Measurements from ENCODE around the gene TFDP2.
"Not testable (repeated sequence)": the region's sequence is repeated elsewhere in the genome, so short reads cannot be mapped to it uniquely, and the experiment has no call there.

TFDP2 gene

GRCh38 chr3:142151828-142152227, 2.5 kb upstream of the TFDP2 start:
- FAIRE-seq (no peak), DNase-seq (ENCODE audit: insufficient read length) (no peak)
- TF ChIP-seq POLR2AphosphoS5 (IDR thresholded peaks at IDR 0.05; ENCODE audit: low read depth, low read length) (no peak), TAF1 (IDR thresholded peaks at IDR 0.05; ENCODE audit: borderline replicate concordance, low read depth, low read length) (no peak), POLR2A (IDR thresholded peaks at IDR 0.05; ENCODE audit: low read depth, low read length) (no peak)

GRCh38 chr3:142151240-142151639, 1.9 kb upstream of the TFDP2 start:
- TF ChIP-seq TAF1 (IDR thresholded peaks at IDR 0.05; ENCODE audit: borderline replicate concordance, low read depth, low read length) (no peak), POLR2A (IDR thresholded peaks at IDR 0.05; ENCODE audit: low read depth, low read length) (no peak), POLR2AphosphoS5 (IDR thresholded peaks at IDR 0.05; ENCODE audit: low read depth, low read length) (no peak)
- DNase-seq (ENCODE audit: insufficient read length) (no peak), FAIRE-seq (no peak)

DNA sequence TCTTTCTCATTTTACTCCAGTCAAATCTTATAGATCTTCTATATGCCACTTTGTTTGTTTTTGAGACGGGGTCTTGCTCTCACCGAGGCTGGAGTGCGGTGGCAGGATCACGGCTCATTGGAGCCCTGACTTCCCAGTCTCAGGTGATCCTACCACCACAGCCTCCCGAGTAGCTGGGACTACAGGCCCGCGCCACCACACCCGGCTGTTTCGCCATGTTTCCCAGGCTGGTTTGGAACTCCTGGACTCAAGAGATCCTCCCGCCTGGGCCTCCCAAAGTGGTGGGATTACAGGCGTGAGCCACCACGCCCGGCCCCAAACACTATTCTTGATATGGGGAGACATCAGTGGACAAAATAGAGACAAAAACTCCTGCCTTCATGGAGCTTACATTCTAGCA, 927 bp upstream of the TFDP2 start:
- no peak for TF ChIP-seq TAF1 (IDR thresholded peaks at IDR 0.05; ENCODE audit: borderline replicate concordance, low read depth, low read length)
- no peak for TF ChIP-seq POLR2AphosphoS5 (IDR thresholded peaks at IDR 0.05; ENCODE audit: low read depth, low read length)
- no peak for TF ChIP-seq POLR2A (IDR thresholded peaks at IDR 0.05; ENCODE audit: low read depth, low read length)
- no peak for DNase-seq (ENCODE audit: insufficient read length)
- FAIRE-seq: no peak

DNA sequence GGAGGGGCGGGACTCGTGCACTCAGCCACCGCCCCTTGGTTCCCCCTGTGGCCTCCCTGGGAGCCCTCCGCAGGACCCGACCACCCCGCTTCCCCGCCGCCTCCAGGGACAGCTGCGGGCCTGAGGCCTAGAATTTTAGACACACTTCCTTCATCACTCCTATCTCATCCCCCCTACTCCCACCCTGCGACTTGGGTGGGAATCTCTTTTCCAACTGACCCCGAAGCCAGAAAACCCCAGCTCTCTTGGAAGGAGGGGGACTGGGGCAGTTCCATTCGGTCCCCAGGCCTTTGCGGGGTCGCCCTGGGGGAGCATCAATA, 289 bp upstream of the TFDP2 start:
- no peak for DNase-seq (ENCODE audit: insufficient read length)
- TF ChIP-seq TAF1 (IDR thresholded peaks at IDR 0.05; ENCODE audit: borderline replicate concordance, low read depth, low read length) (no peak), POLR2A (IDR thresholded peaks at IDR 0.05; ENCODE audit: low read depth, low read length) (no peak), POLR2AphosphoS5 (IDR thresholded peaks at IDR 0.05; ENCODE audit: low read depth, low read length) (no peak)
- peak; percentile 51 for FAIRE-seq

DNA sequence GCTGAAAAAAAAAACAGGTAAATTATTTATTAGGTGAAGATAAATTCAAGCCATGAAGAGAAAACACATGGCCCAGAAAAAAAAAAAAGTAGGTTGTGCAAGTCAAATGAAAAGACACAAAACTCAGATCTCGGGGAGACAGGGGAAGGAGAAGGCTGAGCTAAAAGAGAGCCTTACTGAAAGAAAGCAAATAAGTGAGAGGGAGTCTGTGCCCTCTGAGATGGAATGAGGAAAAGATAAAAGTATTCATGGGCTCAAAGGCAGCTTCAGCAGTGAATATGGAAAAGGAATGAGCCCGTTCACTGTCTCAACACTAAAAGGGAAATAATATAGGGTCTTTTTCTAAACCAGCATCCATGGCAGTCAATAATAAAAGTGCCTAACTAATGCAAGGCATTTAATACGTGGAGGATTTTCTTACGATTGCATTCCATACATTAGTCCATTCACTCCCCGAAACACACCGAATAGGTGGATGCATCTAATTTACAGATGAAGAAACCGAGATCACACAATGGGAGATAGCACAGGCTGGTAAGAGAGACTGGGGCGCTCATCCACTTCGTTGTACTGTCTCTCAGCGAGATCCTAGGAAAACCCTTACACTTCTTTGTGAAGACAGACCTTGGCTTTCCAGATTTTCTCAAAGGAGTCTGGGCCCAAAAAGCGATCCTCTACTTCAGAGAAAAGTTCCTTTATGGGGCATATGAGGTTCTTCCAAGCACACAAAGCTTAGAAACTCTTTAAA, 1.1 kb downstream of the TFDP2 start:
- FAIRE-seq: no peak

DNA sequence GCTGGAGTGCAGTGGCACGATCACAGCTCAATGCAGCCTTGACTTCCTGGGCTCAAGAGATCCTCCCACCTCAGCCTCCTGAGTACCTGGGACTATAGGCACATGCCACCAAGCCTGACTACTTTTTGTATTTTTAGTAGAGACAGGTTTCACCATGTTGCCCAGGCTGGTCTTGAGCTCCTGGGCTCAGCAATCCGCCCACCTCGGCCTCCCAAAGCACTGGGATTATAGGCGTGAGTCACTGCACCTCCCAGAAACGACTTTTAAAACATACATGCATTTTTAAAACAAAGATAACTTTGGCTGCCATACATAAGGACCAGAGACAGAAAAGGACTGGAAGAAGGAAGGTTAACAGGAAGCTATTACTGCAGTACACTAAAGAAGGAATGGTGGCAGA, 4.8 kb downstream of the TFDP2 start:
- not testable (repeated sequence) for FAIRE-seq; DNase-seq (ENCODE audit: insufficient read length)

More for the DNA sequence above, 1.1 kb downstream of the TFDP2 start:
- TF ChIP-seq TAF1 (IDR thresholded peaks at IDR 0.05; ENCODE audit: borderline replicate concordance, low read depth, low read length): no peak
- TF ChIP-seq POLR2A (IDR thresholded peaks at IDR 0.05; ENCODE audit: low read depth, low read length): no peak
- no peak for TF ChIP-seq POLR2AphosphoS5 (IDR thresholded peaks at IDR 0.05; ENCODE audit: low read depth, low read length)
- no peak for DNase-seq (ENCODE audit: insufficient read length)

DNA sequence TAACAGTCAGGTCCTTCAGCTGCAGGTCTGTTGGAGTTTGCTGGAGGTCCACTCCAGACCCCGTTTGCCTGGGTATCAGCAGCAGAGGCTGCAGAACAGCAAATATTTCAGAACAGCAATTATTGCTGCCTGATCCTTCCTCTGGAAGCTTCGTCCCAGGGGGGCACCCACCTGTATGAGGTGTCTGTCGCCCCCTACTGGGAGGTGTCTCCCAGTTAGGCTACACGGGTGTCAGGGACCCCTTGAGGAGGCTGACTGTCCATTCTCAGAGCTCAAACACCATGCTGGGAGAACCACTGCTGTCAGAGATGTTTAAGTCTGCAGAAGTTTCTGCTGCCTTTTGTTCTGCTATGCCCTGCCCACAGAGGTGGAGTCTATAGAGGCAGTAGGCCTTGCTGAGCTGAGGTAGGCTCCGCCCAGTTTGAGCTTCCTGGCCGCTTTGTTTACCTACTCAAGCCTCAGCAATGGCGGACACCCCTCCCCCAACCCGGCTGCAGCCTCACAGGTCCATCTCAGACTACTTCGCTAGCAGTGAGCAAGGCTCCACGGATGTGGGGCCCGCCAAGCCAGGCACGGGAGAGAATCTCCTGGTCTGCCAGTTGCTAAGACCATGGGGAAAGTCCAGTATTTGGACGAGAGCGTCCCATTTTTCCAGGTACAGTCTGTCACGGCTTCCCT, 8.6 kb downstream of the TFDP2 start:
- not testable (repeated sequence) for DNase-seq (ENCODE audit: insufficient read length); FAIRE-seq

GRCh38 chr3:142137089-142137488, 12.3 kb downstream of the TFDP2 start:
- FAIRE-seq; DNase-seq (ENCODE audit: insufficient read length): not testable (repeated sequence)

DNA sequence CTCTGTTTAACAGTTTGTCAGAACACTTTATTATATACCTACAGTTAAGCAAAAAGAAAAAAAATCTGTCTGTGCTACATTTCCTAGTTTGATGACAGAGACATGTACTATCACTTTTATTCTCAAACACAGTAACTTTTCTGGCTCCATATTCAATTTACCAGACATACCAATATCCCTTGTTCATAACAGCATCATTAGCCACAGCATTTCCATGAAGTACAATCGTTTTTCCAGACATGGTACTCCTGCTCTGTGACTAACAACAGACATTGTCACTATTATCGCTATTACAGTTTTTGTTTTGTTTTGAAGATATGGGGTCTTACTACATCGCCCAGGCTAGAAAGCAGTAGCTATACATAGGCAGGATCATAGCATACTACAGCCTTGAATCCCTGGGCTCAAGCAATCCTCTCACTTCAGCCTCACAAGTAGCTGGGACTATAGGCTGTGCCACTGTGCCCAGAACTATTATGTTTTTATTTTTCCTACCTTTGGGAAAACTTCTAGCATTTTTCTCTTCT, 14.5 kb downstream of the TFDP2 start:
- DNase-seq (ENCODE audit: insufficient read length) (no peak), FAIRE-seq (no peak)
- TF ChIP-seq POLR2A (IDR thresholded peaks at IDR 0.05; ENCODE audit: low read depth, low read length): no peak
- no peak for TF ChIP-seq TAF1 (IDR thresholded peaks at IDR 0.05; ENCODE audit: borderline replicate concordance, low read depth, low read length)
- TF ChIP-seq POLR2AphosphoS5 (IDR thresholded peaks at IDR 0.05; ENCODE audit: low read depth, low read length): no peak

- no peak for TF ChIP-seq POLR2AphosphoS5 (IDR thresholded peaks at IDR 0.05; ENCODE audit: low read depth, low read length)
- DNase-seq (ENCODE audit: insufficient read length): no peak
- FAIRE-seq: no peak
Observed at GRCh38 chr3:142129516-142130171, 19.7 kb downstream of the TFDP2 start.

- FAIRE-seq: no peak
- TF ChIP-seq POLR2AphosphoS5 (IDR thresholded peaks at IDR 0.05; ENCODE audit: low read depth, low read length) (no peak), POLR2A (IDR thresholded peaks at IDR 0.05; ENCODE audit: low read depth, low read length) (no peak), TAF1 (IDR thresholded peaks at IDR 0.05; ENCODE audit: borderline replicate concordance, low read depth, low read length) (no peak)
- no peak for DNase-seq (ENCODE audit: insufficient read length)
Observed at GRCh38 chr3:142127941-142128658, 21.2 kb downstream of the TFDP2 start.

- FAIRE-seq (peak; percentile 57), DNase-seq (ENCODE audit: insufficient read length) (no peak)
- TF ChIP-seq POLR2AphosphoS5 (IDR thresholded peaks at IDR 0.05; ENCODE audit: low read depth, low read length) (no peak), POLR2A (IDR thresholded peaks at IDR 0.05; ENCODE audit: low read depth, low read length) (no peak), TAF1 (IDR thresholded peaks at IDR 0.05; ENCODE audit: borderline replicate concordance, low read depth, low read length) (no peak)
Observed at GRCh38 chr3:142124243-142124642, 25.1 kb downstream of the TFDP2 start.
